Measurements from ENCODE around the gene MACC1.
"Not testable (repeated sequence)": the region's sequence is repeated elsewhere in the genome, so short reads cannot be mapped to it uniquely, and the experiment has no call there.

Gene MACC1

GRCh38 chr7:20216406-20217036 lies 663 bp downstream of the MACC1 start:
- H3K4me3 ChIP-seq (ENCODE audit: insufficient read length, low read depth): no peak overlapping the region
- H3K9me3 ChIP-seq (ENCODE audit: insufficient read depth, low read length): 0 out of 2 replicates have a peak, but pooled peaks cover 3% of the 10 kb centered on the region
- H3K27me3 ChIP-seq (ENCODE audit: insufficient read depth, insufficient read length): no peaks in the 10 kb centered on the region
- TF ChIP-seq SUZ12 (IDR thresholded peaks at IDR 0.05; ENCODE audit: extremely low read depth, insufficient read depth, insufficient read length) (no peak), ZNF274 (IDR thresholded peaks at IDR 0.05; ENCODE audit: low read depth, low read length) (no peak), YY1 (IDR thresholded peaks at IDR 0.05; ENCODE audit: insufficient read depth, insufficient read length) (no peak)
- H3K36me3 ChIP-seq (ENCODE audit: insufficient read depth, insufficient read length, low read length): no peaks in the 10 kb centered on the region
- peaks cover 3% of the 10 kb centered on the region for H3K4me1 ChIP-seq (ENCODE audit: insufficient read depth, insufficient read length)
- DNase-seq (ENCODE audit: low read depth, low spot score): no peak
- H3K9ac ChIP-seq (ENCODE audit: insufficient read length, low read depth): no peak overlapping the region

GRCh38 chr7:20214921-20215669 lies 2.1 kb downstream of the MACC1 start:
- no peak overlapping the region for H3K4me3 ChIP-seq (ENCODE audit: insufficient read length, low read depth)
- peaks cover 8% of the 10 kb centered on the region for H3K9me3 ChIP-seq (ENCODE audit: insufficient read depth, low read length)
- TF ChIP-seq SUZ12 (IDR thresholded peaks at IDR 0.05; ENCODE audit: extremely low read depth, insufficient read depth, insufficient read length) (no peak), ZNF274 (IDR thresholded peaks at IDR 0.05; ENCODE audit: low read depth, low read length) (no peak), YY1 (IDR thresholded peaks at IDR 0.05; ENCODE audit: insufficient read depth, insufficient read length) (no peak)
- H3K27me3 ChIP-seq (ENCODE audit: insufficient read depth, insufficient read length): no peaks in the 10 kb centered on the region
- no peak overlapping the region for H3K9ac ChIP-seq (ENCODE audit: insufficient read length, low read depth)
- H3K36me3 ChIP-seq (ENCODE audit: insufficient read depth, insufficient read length, low read length): no peaks in the 10 kb centered on the region
- DNase-seq (ENCODE audit: low read depth, low spot score): no peak
- peaks cover 2% of the 10 kb centered on the region for H3K4me1 ChIP-seq (ENCODE audit: insufficient read depth, insufficient read length)

- TF ChIP-seq SUZ12 (IDR thresholded peaks at IDR 0.05; ENCODE audit: extremely low read depth, insufficient read depth, insufficient read length) (no peak), YY1 (IDR thresholded peaks at IDR 0.05; ENCODE audit: insufficient read depth, insufficient read length) (no peak), ZNF274 (IDR thresholded peaks at IDR 0.05; ENCODE audit: low read depth, low read length) (no peak)
Measured at GRCh38 chr7:20214132-20214531, 3.1 kb downstream of the MACC1 start.

GRCh38 chr7:20213378-20213777 lies 3.8 kb downstream of the MACC1 start:
- Histone ChIP-seq H3K36me3 (ENCODE audit: insufficient read depth, insufficient read length, low read length) (no peaks in the 10 kb centered on the region), H3K9ac (ENCODE audit: insufficient read length, low read depth) (no peak overlapping the region)

More at GRCh38 chr7:20214132-20214531, 3.1 kb downstream of the MACC1 start:
- Histone ChIP-seq H3K4me1 (ENCODE audit: insufficient read depth, insufficient read length) (no peaks in the 10 kb centered on the region), H3K4me3 (ENCODE audit: insufficient read length, low read depth) (no peak overlapping the region), H3K36me3 (ENCODE audit: insufficient read depth, insufficient read length, low read length) (no peaks in the 10 kb centered on the region), H3K27me3 (ENCODE audit: insufficient read depth, insufficient read length) (no peaks in the 10 kb centered on the region), H3K9ac (ENCODE audit: insufficient read length, low read depth) (no peak overlapping the region), H3K9me3 (ENCODE audit: insufficient read depth, low read length) (peaks cover 17% of the 10 kb centered on the region)
- DNase-seq (ENCODE audit: low read depth, low spot score): no peak

GRCh38 chr7:20211376-20211775 lies 5.8 kb downstream of the MACC1 start:
- no peak overlapping the region for H3K4me3 ChIP-seq (ENCODE audit: insufficient read length, low read depth)
- no peaks in the 10 kb centered on the region for H3K36me3 ChIP-seq (ENCODE audit: insufficient read depth, insufficient read length, low read length)
- DNase-seq (ENCODE audit: low read depth, low spot score): no peak
- peaks cover 35% of the 10 kb centered on the region for H3K9me3 ChIP-seq (ENCODE audit: insufficient read depth, low read length)
- H3K9ac ChIP-seq (ENCODE audit: insufficient read length, low read depth): no peak overlapping the region
- H3K4me1 ChIP-seq (ENCODE audit: insufficient read depth, insufficient read length): no peaks in the 10 kb centered on the region
- TF ChIP-seq YY1 (IDR thresholded peaks at IDR 0.05; ENCODE audit: insufficient read depth, insufficient read length) (no peak), SUZ12 (IDR thresholded peaks at IDR 0.05; ENCODE audit: extremely low read depth, insufficient read depth, insufficient read length) (no peak), ZNF274 (IDR thresholded peaks at IDR 0.05; ENCODE audit: low read depth, low read length) (no peak)
- no peaks in the 10 kb centered on the region for H3K27me3 ChIP-seq (ENCODE audit: insufficient read depth, insufficient read length)

More at GRCh38 chr7:20213378-20213777, 3.8 kb downstream of the MACC1 start:
- TF ChIP-seq ZNF274 (IDR thresholded peaks at IDR 0.05; ENCODE audit: low read depth, low read length): no peak
- no peak for TF ChIP-seq YY1 (IDR thresholded peaks at IDR 0.05; ENCODE audit: insufficient read depth, insufficient read length)
- TF ChIP-seq SUZ12 (IDR thresholded peaks at IDR 0.05; ENCODE audit: extremely low read depth, insufficient read depth, insufficient read length): no peak
- no peaks in the 10 kb centered on the region for H3K27me3 ChIP-seq (ENCODE audit: insufficient read depth, insufficient read length)
- no peak overlapping the region for H3K4me3 ChIP-seq (ENCODE audit: insufficient read length, low read depth)
- H3K4me1 ChIP-seq (ENCODE audit: insufficient read depth, insufficient read length): no peaks in the 10 kb centered on the region
- DNase-seq (ENCODE audit: low read depth, low spot score): no peak
- H3K9me3 ChIP-seq (ENCODE audit: insufficient read depth, low read length): peaks cover 25% of the 10 kb centered on the region

- no peak for TF ChIP-seq SUZ12 (IDR thresholded peaks at IDR 0.05; ENCODE audit: extremely low read depth, insufficient read depth, insufficient read length)
- TF ChIP-seq YY1 (IDR thresholded peaks at IDR 0.05; ENCODE audit: insufficient read depth, insufficient read length): no peak
- TF ChIP-seq ZNF274 (IDR thresholded peaks at IDR 0.05; ENCODE audit: low read depth, low read length): no peak
- no peaks in the 10 kb centered on the region for H3K4me1 ChIP-seq (ENCODE audit: insufficient read depth, insufficient read length)
- DNase-seq (ENCODE audit: low read depth, low spot score): no peak
- H3K4me3 ChIP-seq (ENCODE audit: insufficient read length, low read depth): no peak overlapping the region
- no peak overlapping the region for H3K9ac ChIP-seq (ENCODE audit: insufficient read length, low read depth)
- peaks cover 35% of the 10 kb centered on the region for H3K9me3 ChIP-seq (ENCODE audit: insufficient read depth, low read length)
- no peaks in the 10 kb centered on the region for H3K36me3 ChIP-seq (ENCODE audit: insufficient read depth, insufficient read length, low read length)
- no peaks in the 10 kb centered on the region for H3K27me3 ChIP-seq (ENCODE audit: insufficient read depth, insufficient read length)
Measured at GRCh38 chr7:20208651-20209307, 8.4 kb downstream of the MACC1 start.

- not testable (repeated sequence) for H3K27me3 ChIP-seq (ENCODE audit: insufficient read depth, insufficient read length); H3K4me1 ChIP-seq (ENCODE audit: insufficient read depth, insufficient read length); H3K9ac ChIP-seq (ENCODE audit: insufficient read length, low read depth); DNase-seq (ENCODE audit: low read depth, low spot score); H3K4me3 ChIP-seq (ENCODE audit: insufficient read length, low read depth); H3K36me3 ChIP-seq (ENCODE audit: insufficient read depth, insufficient read length, low read length)
- peaks cover 31% of the 10 kb centered on the region for H3K9me3 ChIP-seq (ENCODE audit: insufficient read depth, low read length)
Measured at GRCh38 chr7:20207811-20208210, 9.4 kb downstream of the MACC1 start.

Data from NT2/D1 (cell line).